NCI-H748 (cell line): ENCODE measurements around the gene OR6V1.

Experiments used
- DNase-seq: peaks from one replicate; lab custom pipeline; 2025; ENCODE audit not compliant: unreplicated experiment; lab: John Stamatoyannopoulos, UW

The OR6V1 gene, protein sequence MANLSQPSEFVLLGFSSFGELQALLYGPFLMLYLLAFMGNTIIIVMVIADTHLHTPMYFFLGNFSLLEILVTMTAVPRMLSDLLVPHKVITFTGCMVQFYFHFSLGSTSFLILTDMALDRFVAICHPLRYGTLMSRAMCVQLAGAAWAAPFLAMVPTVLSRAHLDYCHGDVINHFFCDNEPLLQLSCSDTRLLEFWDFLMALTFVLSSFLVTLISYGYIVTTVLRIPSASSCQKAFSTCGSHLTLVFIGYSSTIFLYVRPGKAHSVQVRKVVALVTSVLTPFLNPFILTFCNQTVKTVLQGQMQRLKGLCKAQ

DNA sequence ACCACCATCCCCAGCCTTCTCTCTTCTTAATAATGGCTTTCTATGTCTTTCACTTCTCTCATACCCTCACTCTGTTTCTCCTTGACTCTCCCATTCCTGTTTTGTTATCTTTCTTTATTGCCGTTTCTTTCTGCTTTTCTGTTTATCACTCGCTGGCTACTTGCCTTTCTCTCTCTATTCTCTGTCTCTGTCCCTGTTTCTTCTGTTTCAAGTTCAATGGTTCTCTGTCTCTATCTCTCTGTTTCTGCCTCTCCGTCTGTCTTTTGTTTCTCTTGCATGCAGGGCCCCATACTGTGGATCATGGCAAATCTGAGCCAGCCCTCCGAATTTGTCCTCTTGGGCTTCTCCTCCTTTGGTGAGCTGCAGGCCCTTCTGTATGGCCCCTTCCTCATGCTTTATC is at the start of gene OR6V1:
OR6V1 (plus strand) TSS at position 301 of the 400 bp plus-strand sequence; CDS start at position 301, 0 bp downstream.
- no peak for DNase-seq

DNA sequence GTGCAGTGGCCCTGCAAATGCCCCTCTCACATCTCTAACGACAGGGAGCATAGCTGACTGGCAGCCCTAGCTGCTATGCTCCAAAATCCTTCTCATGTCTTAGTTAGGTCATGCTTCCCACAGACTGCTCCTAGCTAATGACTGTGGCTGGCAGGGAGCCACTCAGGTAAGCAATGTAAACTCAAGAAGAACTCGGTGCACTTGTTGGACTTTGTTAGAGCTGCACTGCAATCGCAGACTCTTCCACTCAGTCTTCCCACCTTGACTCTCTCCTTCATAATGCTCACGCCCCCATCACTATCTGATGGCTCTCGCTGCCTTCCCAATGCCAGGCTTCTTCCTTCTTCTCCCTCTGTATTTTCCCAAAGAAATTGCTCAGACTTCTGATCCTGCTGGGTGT is 49.2 kb upstream of the OR6V1 start:
- DNase-seq = peak; percentile 7

DNA sequence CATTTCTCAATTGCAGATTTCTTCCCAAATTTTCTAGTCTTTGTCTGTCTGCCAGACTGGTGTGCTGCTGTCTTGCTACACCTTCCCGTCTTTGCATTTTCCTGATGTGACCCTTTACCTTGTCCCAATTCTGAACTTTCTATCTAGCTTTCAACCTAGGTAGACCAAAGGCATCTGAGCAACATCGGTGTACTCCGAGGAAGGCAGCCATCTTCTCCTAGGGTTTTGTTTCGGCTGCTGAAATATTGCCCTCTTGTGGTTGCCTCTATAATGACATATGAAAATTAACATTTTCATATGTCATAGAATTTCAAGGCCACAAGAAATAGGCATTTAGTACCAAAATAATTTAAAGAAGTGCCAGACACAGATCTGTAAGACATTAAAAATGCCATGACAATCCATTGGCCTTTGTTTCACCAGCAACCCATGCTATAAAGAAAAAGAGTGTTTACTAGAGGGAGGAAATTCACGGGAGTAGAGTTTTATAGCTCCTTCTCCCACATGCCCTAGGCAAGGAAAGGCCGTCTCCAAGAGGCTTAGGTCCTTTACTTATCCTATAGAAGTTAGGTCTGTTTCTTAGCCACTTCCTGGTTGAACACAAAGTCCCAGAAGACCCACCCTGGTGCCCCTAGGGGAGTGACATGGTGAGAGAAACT is 48.6 kb upstream of the OR6V1 start:
- DNase-seq = peak; percentile 54

DNA sequence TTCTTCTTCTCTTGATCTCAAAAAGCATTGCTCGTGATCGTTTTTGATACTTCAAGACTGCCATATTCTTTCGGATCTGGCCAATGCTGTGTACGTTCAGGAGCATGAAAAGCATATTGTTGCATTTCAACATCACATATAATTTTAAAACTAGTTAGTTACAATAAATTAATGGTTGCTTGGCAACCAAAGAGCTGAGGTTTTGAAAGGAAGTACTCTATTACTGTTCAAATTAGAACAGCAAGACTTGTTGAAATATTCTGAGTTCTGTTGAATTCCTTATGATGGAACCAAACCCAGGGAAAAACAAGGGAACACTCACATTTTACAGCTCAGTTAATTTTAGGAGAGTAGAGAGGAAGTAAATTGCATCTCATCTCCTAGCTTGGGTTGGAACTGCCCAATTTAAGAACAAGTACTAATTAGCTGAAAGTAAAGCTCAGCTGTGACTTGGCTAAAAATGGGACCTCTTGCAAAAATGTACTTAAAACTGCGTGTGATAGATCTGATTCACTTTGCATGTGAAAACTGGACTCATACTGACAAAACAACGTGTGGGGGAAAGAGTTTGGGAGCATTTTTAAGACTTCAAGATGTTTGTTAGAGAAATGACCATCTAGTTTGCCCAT is 46.4 kb upstream of the OR6V1 start:
- DNase-seq = no peak

DNA sequence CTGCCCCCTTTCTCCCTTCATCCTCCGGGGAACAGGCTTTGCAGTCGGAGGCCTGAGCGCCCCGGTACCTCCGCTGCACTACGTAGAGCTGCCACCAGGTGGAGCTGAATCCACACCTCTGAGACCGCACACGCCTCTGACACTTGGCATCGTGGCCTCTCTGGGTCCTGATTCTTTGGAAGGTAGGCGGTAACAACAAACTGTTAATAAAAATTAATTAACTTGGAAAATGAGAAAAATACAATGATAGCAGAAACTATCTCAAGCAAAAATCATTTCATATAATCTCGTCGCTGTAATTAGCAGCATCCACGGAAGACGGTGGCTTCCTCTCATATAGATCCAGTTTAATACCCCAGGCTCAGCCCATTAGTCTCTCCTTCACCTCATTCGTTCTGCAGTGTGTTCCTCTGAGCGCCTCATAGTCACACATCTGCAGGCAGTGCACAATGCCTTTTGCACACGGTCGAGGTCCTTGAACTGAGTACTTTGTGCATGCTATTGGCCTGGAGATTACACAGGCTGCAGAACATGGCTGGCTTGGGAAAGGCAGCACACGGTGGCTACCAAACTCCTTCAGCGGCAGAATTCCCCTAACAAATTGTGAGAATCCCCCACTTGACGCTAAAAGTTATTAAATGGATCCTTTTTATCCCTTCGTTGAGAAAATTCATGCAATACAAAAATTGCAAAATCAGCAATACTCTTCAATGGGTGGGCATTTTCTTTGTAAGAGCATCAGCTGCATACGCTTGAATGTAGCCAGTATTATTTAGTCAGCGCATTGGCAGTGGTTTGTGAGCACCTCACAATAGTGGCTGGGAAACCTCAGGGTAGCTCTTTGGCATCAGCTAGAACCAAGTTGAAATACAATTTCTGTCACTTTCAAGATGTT is 43.9 kb upstream of the OR6V1 start:
- DNase-seq = peak; percentile 66

DNA sequence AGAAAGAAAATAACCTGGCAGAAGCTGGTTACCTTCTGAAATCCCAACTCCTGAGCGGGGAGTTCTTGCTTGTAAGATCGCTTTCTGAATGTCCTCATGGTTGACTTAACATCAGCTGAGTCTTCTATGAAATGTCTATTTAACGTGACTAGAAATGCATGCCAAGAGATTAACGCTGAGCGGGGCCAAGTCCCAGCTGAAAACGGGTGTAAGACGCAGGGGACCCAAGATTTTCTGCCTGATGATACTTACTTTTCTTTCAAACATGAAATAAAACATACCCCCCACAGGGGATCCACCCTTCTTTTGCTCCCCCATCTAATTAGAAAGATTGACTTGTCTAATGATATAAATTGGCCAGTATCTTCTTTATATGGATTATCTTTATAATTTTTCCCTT is 40.1 kb upstream of the OR6V1 start:
- DNase-seq = no peak

DNA sequence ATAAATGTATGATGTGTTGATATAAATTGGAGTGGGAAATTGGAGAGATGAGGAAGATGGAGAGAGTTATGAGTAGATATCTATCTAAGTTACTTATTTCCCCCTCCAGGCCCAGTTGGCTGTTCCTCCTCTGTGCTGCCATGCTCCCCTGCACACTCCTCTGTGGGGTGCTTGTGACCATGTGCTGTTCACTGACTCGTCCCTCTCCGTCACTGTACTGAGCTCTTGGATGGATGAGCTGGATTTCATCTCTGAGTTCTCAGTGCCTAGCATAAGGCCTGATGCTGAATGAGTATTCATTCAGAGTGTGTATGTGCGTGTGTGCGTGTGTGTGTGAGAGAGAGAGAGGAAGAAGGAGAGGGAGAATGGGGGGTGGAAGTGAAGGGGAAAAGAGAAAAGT is 39.7 kb upstream of the OR6V1 start:
- no peak for DNase-seq

DNA sequence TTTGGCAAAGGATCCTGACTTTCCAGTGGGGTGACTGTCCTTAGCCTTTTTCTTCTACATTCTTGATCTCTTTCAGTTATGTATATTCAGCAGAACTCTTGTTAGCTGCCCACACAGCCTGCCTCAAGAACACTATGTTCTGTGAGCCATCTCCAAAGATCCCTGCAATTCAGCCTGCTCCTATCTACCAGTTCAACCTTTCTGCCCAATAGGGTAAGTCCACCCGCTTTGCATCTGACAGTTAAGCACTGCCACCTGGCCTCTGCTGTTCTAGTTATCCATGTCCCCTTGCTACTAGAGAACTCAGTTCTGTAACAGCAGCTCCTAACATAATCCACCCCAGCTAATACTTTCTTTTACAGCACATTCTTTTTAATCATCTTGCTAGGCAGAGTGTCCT is 38.7 kb upstream of the OR6V1 start:
- no peak for DNase-seq

DNA sequence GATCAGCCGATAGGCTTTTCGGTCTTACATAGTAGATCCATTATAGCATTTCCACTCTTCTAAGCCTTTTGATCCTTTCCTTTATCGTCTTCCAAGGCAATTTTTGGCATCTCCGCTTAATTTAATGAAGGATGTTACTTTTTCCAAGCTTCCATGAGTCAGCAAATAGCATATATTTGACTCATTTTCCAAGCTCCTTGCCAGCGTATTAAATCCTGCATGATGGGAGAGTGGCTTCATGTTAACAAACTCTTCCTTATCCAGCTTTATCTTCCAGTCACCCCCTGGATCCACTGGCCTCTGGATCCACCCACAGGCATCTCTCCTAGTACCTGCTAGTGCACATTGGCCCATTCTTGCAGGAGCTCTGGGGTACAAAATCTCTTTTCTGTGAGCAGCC is 38.2 kb upstream of the OR6V1 start:
- no peak for DNase-seq

DNA sequence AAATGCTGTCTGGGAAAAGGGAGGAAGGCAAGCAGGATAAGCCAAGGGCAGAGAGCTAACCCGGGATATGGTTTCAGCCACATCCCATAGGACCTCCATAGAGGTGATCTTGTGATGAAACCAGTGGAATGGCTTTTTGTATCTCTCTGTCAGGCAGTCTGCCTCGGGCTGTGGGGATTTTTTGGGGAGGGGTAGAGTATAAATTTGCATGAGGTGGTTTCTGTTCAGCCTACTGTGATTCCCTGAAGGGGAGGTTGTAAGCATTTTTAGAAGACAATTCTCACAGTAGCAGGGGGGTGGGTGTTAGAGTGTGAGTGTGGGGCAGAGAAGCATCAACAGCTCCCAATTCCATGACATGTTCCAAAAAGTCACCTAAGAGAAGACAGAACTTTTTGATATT is 37.1 kb upstream of the OR6V1 start:
- DNase-seq = no peak

DNA sequence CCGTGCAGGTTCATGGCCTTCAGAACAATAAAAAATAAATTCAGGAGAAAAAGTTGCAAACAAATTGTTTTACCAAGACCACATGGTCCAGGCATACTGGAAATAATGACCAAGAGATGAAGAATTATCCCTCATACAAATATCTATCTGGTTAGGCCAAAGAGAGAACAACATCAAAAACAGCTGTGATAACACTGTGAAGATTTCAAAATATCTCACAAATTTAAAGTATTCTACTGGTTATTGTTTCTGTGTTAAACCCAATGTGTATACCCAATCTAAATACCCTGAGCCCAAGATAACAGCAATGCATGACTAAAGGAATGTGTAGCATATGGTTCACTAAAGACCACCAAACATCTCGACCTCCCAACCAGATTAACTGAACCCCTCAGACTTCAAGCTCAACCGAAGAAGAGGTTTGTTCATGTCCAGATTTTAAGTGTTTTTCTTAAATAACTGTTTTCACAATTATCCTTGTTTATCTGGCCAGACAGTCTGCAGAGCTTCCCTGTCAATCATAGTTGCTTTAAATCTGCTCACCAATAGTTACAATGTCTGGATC is 36.1 kb upstream of the OR6V1 start:
- DNase-seq = no peak

DNA sequence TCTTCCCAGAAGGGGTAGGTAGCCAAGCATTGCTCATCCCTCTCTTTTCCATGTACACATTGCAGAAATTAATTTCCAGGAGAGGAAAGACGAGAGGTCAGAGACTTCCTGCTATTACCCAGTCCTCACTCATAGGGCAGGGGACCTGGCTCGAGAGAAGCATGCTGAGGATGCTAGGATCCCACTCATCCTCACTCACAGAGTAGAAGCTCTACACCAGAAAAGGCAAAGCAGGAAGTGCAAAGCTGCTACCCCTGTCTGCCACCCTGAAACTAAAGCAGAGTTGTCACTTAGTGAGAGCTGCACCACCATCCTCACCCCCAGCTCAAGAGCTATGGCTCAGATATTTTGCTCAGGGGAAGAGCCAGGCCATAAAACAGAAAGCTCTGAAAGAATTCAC is 35.1 kb upstream of the OR6V1 start:
- DNase-seq = no peak

DNA sequence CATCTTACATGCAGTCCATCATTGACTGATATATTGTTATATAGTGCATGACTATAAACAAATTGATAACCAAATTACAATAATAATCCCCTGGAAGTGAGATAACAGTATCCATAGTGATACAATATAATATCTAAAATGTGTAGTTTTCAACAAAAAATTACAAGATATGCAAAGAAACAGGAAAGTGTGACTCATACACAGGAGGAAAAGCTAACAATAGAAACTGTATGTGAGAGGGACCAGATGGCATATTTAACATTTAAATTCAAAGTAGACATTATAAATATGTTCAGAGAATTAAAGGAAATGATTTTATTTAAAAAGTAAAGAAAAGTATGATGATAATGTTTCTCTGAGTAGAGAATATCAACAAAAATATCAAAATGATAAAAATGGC is 33.2 kb upstream of the OR6V1 start:
- DNase-seq = no peak

DNA sequence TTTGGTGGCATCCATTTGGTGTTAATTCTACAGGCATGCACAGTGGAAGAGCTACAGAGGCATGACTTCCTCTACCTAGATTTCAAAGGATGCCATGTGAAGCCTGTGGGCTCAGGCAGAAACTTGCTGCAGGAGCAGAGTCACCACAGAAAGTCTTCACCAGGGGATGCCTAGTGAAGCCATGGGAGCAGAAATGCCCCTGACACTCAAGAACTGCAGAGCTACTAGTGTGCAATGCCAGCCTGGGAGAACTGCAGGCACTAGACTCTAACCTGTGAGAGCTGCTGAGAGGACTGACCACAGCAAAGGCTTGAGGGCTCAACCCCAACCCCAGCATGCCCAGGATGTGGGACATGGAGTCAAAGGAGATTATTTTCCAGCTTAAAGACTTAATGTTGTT is 29.1 kb upstream of the OR6V1 start:
- no peak for DNase-seq

DNA sequence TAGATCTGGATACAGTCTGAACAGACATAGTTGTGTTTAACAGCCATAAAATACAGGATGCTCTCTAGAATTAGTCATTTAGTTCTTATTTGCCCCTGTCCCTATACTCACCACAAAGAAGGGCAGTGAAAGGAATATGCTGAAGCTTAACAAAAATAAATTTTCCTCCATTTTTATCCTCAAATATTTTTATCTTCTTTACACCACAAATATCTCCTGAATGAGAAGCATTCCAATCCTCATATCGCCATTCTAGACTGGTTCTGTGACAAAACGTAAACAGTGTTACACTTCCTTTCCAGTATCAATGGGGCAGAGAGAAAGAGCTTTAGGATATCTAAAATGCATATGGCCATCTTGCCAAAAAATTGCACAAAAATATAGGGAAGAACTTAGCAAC is 26.8 kb upstream of the OR6V1 start:
- DNase-seq = no peak

DNA sequence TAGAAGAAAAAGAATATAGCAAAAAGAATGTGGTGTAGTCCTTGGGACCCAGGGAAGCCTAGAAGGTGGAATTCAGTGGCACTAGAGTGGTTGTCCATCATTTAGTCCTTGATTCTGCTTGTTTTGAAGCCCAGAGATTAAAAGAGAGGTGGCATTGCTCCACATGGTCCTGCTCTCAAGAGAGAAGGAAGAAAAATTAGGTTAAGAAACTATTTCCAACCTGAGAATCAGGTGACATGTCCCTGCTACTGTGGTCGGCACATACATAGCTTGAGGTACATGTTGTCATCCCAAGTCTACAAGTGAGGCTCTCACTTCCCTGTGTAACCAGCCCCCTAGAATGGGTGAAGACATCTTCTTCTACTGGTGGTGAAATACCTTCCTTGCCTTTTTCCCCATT is 25.1 kb upstream of the OR6V1 start, which contains the start of gene OR9A2:
OR9A2 (minus strand) TSS at position 101 of the 400 bp plus-strand sequence; CDS start at position 101, 0 bp downstream.
- no peak for DNase-seq

DNA sequence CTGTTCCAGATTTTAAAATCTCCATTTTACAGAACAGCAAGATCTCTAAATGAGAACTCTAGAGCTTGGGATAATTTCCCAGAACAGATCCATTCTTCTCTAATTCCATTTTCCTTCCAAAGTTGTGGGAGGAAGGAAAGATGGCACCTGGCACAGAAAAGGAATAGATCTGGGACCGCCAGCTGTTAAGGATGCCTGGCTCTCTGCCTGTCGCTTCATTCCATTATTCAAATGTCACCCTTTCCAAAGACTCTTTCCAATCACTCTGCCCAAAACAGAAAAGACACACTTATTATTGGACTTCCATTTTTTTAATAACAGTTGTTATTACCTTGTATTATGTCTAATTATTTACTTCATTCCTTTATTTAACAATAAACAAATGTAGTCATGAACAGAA is 24.5 kb upstream of the OR6V1 start:
- no peak for DNase-seq

DNA sequence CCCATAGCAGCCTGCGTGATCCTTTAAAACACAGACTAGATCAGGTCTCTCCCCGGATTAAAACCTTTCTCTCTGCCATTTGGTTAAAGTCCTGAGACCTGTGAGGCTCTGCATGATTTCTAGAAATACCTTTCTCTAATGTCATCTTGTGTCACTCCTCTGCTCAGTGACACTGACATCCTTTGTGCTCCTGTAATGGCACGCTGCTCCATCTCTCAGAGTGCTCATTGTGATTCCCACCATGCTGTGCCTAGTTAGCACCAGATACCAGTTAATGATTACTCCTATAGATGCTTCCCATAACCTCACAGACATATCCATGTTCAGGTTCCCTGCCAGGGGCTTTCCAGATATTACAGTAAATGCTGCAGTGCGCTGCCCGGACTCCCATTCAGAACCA is 13.5 kb upstream of the OR6V1 start:
- DNase-seq = no peak

DNA sequence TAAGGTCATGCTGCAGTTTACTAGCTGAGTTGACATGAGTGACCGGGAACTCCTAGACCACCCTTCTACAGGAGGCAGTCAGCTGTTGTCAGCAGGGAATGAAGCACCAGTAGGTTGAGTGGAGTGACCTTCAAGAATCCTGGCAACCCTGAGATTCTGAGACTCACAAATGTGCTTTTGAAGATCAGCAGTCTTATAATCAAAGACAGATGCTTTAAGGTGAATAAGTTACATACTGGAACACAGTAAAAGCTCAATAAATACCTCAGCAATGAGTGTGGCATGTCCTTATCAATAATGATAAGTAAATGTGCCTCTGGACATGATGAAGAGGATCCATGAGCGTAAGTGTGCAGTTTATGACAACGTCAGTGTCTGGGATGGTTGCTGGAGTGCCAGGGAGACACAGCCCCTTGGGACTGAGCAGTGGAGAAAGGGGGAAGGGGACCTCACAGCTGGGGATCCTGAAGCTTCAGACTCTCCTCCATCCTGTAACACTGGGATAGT is 11.9 kb upstream of the OR6V1 start:
- no peak for DNase-seq

DNA sequence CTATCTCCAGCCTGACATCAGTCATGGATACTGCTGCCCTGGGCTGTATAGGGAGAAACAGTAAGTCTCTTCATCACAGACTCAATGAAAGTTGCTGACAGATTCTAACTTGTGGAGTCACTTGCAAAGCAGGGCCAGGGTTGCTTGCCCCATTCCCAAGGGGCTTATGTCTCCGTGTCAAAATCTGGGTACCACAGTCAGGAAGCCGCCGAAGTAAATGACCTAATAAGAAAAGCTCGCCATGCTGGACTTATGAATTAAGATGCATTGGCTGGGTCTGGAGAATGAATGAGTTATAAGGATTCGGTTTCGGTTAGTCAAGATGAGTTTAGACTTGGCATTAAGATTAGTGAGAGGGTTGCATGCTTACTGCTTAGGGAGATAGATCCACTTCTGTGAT is 10.8 kb upstream of the OR6V1 start:
- no peak for DNase-seq
